Gastroesophageal sphincter (tissue), 4 donors: ENCODE measurements around the gene UMAD1. TPM values are rescaled to one million over a fixed set of nuclear protein-coding genes. Genes with fewer than 3 reads are reported as not detected.

Source experiments
- ATAC-seq: fragments of 150-250 bp; one replicate; pipeline ENCODE4 v1.9.1; 2016; ENCODE audit warnings: mild to moderate bottlenecking, moderate library complexity
- H3K27ac ChIP-seq, 4 donors: fragments of 200-600 bp; sonication (generic) in 3 of 4; 1 replicate in 3 of 4; 2 replicates in 1 of 4; pipeline ENCODE4 v1.5.1; 2016 to 2019
- H3K27me3 ChIP-seq: fragments of 200-600 bp; sonication (generic); one replicate; pipeline ENCODE4 v1.5.1; 2019
- H3K36me3 ChIP-seq, 2 donors: fragments of 200-600 bp; sonication (generic); one replicate each; pipeline ENCODE4 v1.5.1; 2019; ENCODE audit warnings: control low read depth in 1 of 2
- H3K4me1 ChIP-seq, 3 donors: fragments of 200-600 bp; sonication (generic); 1 replicate in 2 of 3; 2 replicates in 1 of 3; pipeline ENCODE4 v1.5.1; 2016 to 2019; ENCODE audit warnings: control low read depth in 2 of 3
- H3K4me3 ChIP-seq, 2 donors: fragments of 200-600 bp; sonication (generic); one replicate each; pipeline ENCODE4 v1.5.1; 2019; ENCODE audit warnings: mild to moderate bottlenecking in 1 of 2, moderate library complexity in 1 of 2
- H3K9me3 ChIP-seq, 3 donors: fragments of 200-600 bp; sonication (generic); one replicate each; pipeline ENCODE4 v1.5.1; 2017 to 2019; ENCODE audit warnings: control low read depth in 2 of 3
- CTCF ChIP-seq, 4 experiments: fragments of 200-600 bp in 2 of 4; fragments of 450-650 bp in 2 of 4; sonication (generic) in 1 of 4; IDR thresholded peaks; one replicate each; pipeline ENCODE4 v1.5.1; 2017 to 2019; ENCODE audit warnings: antibody characterized with exemption in 4 of 4, mild to moderate bottlenecking in 2 of 4, moderate library complexity in 2 of 4
- EP300 ChIP-seq: sonication (generic); formaldehyde crosslinking; IDR thresholded peaks from one replicate; pipeline ENCODE4 v1.6.1; 2017; ENCODE audit warnings: antibody characterized with exemption, mild to moderate bottlenecking
- POLR2A ChIP-seq, 2 donors: fragments of 450-650 bp; IDR thresholded peaks; one replicate each; pipeline ENCODE4 v1.6.1; 2017; ENCODE audit warnings: antibody characterized with exemption in 2 of 2, mild to moderate bottlenecking in 2 of 2, moderate library complexity in 1 of 2
- POLR2AphosphoS5 ChIP-seq: sonication (generic); formaldehyde crosslinking; IDR thresholded peaks from one replicate; pipeline ENCODE4 v1.6.1; 2017; ENCODE audit warnings: antibody characterized with exemption
- WGBS, 2 donors: methylation state at CpG; one replicate each; pipeline ENCODE4 v1.1.5; 2018; ENCODE audit warnings: low coverage in 1 of 2; 5-methylcytosine and 5-hydroxymethylcytosine counted together
- total RNA-seq, 4 donors: library from RNA; depleted of rRNA; stranded (reverse); fragments of >200 nt; gene quantifications; one replicate each; pipeline ENCODE4 v1.1.0, GENCODE V29; 2016

UMAD1 gene
- total RNA-seq, 4 donors from 2014 or later: 7.4 to 24.4 (median 15.9) TPM

- no peaks in the 10 kb centered on the region for H3K9me3 ChIP-seq
- H3K4me3 ChIP-seq: no peak overlapping the region
- WGBS, 2 donors: 70 to 91% methylated on average over 3 to 4 of the region's 4 CpGs
- H3K27ac ChIP-seq: no peak overlapping the region
- ATAC-seq: no peak
- H3K27me3 ChIP-seq: no peaks in the 10 kb centered on the region
- TF ChIP-seq POLR2AphosphoS5: no peak
- no peak for TF ChIP-seq CTCF (IDR thresholded peaks at IDR 0.05)
- no peak for TF ChIP-seq EP300
- no peak for TF ChIP-seq POLR2A (IDR thresholded peaks at IDR 0.05)
- H3K4me1 ChIP-seq: no peaks in the 10 kb centered on the region
- H3K36me3 ChIP-seq: no peaks in the 10 kb centered on the region
Observed at GRCh38 chr7:7897949-7898515, 257.5 kb downstream of the UMAD1 start.

- Histone ChIP-seq H3K27me3 (no peaks in the 10 kb centered on the region), H3K4me3 (no peak overlapping the region), H3K9me3 (no peaks in the 10 kb centered on the region), H3K27ac (no peak overlapping the region), H3K36me3 (no peaks in the 10 kb centered on the region), H3K4me1 (no peaks in the 10 kb centered on the region)
- no peak for TF ChIP-seq POLR2AphosphoS5
- no peak for TF ChIP-seq CTCF (IDR thresholded peaks at IDR 0.05)
- TF ChIP-seq POLR2A (IDR thresholded peaks at IDR 0.05): no peak
- no peak for TF ChIP-seq EP300
- WGBS, 2 donors: 92 to 93% methylated on average over 2 of the region's 2 CpGs
- ATAC-seq: no peak
Observed at GRCh38 chr7:7902845-7903244, 262.3 kb downstream of the UMAD1 start.

GRCh38 chr7:7907306-7907705 is 266.8 kb downstream of the UMAD1 start:
- H3K4me3 ChIP-seq: no peak overlapping the region
- H3K27me3 ChIP-seq: no peaks in the 10 kb centered on the region
- TF ChIP-seq POLR2A (IDR thresholded peaks at IDR 0.05) (no peak), CTCF (IDR thresholded peaks at IDR 0.05) (no peak), POLR2AphosphoS5 (no peak), EP300 (no peak)

GRCh38 chr7:7908622-7909145 is 268.1 kb downstream of the UMAD1 start:
- H3K4me3 ChIP-seq: no peak overlapping the region
- H3K27me3 ChIP-seq: no peaks in the 10 kb centered on the region
- TF ChIP-seq EP300 (no peak), POLR2AphosphoS5 (no peak), POLR2A (IDR thresholded peaks at IDR 0.05) (no peak), CTCF (IDR thresholded peaks at IDR 0.05) (no peak)
- H3K27ac ChIP-seq: no peak overlapping the region
- no peaks in the 10 kb centered on the region for H3K9me3 ChIP-seq
- no peaks in the 10 kb centered on the region for H3K4me1 ChIP-seq
- WGBS, 2 donors: 46 to 56% methylated on average over 3 of the region's 3 CpGs
- no peak for ATAC-seq
- no peaks in the 10 kb centered on the region for H3K36me3 ChIP-seq

More at GRCh38 chr7:7907306-7907705, 266.8 kb downstream of the UMAD1 start:
- Histone ChIP-seq H3K9me3 (no peaks in the 10 kb centered on the region), H3K36me3 (no peaks in the 10 kb centered on the region), H3K27ac (no peak overlapping the region), H3K4me1 (no peaks in the 10 kb centered on the region)
- ATAC-seq: no peak
- 98 to 100% methylated on average over 1 to 2 of the region's 2 CpGs for WGBS, 2 donors

GRCh38 chr7:7909376-7909775 is 268.8 kb downstream of the UMAD1 start:
- Histone ChIP-seq H3K4me3 (no peak overlapping the region), H3K27me3 (no peaks in the 10 kb centered on the region), H3K9me3 (no peaks in the 10 kb centered on the region), H3K27ac (no peak overlapping the region), H3K36me3 (no peaks in the 10 kb centered on the region), H3K4me1 (no peaks in the 10 kb centered on the region)
- no peak for ATAC-seq
- WGBS, 2 donors: 28 to 37% methylated on average over 4 of the region's 4 CpGs
- TF ChIP-seq POLR2AphosphoS5: no peak
- no peak for TF ChIP-seq CTCF (IDR thresholded peaks at IDR 0.05)
- TF ChIP-seq EP300: no peak
- TF ChIP-seq POLR2A (IDR thresholded peaks at IDR 0.05): no peak
